Measurements from ENCODE around the gene XPO4. TPM values are rescaled to one million over a fixed set of nuclear protein-coding genes. Genes with fewer than 3 reads are reported as not detected.
A peak's percentile ranks its signal among the peaks of the same experiment; 100 is the strongest.

XPO4 gene
- total and polyA plus RNA-seq, 2 of the 13 experiments (the other 11 are each of a cell fraction or from before 2014, with no cell fraction given) = 8.4 to 24.8 TPM

DNA sequence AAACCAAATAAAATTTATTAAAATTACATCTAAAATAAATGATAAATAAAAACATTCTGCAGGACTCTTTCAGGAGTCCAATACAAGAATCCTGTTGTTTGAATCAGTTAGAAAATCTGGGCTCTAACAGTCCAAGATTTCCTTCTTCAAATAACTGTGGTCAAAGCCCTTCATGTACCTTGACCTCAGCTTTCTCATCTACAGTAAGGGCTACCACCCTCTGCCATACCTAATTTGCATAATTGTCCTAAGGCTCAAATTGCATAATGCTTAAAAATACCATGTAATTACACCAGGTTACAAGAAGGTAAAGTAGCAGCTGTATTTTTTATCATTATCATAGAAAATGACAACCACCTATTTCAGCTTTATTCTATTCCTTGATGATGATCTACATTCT lies 54.3 kb downstream of the XPO4 start:
- no peak for FAIRE-seq
- ChIA-PET CTCF (ENCODE audit: low intra/inter-chr PET ratio, low total read pairs) (no interaction called here), POLR2A (no interaction called here)
- Histone ChIP-seq H3K79me2 (ENCODE audit: insufficient read depth, low read length) (peaks cover 8% of the 10 kb centered on the region), H3K9me3 (ENCODE audit: low read length) (no peaks in the 10 kb centered on the region), H3K4me2 (ENCODE audit: low read depth, low read length) (no peak overlapping the region), H3K4me3 (replicated peaks in 1 of 3; ENCODE audit: insufficient read depth in 1 of 3, low read depth in 2 of 3, low read length in 3 of 3) (no peak overlapping the region), H2AFZ (ENCODE audit: low read length) (no peak overlapping the region), H3K27ac (ENCODE audit: extremely low read length, insufficient read depth, low read length) (no peak overlapping the region), H4K20me1 (ENCODE audit: insufficient read depth, low read length) (peaks cover 3% of the 10 kb centered on the region; the same call in 1 of the 2 replicates), H3K4me1 (ENCODE audit: insufficient read depth, low read length) (peaks cover 6% of the 10 kb centered on the region), H3K9ac (ENCODE audit: insufficient read depth, low read depth, low read length) (no peak overlapping the region), H3K36me3 (replicated peaks in 1 of 2; ENCODE audit: control insufficient read depth in 1 of 2, insufficient read depth in 2 of 2, low read length in 2 of 2) (peaks cover 0 to 9% of the 10 kb centered on the region in 2 experiments; a peak in 2 of 5 replicates), H3K27me3 (ENCODE audit: control insufficient read depth in 1 of 2, insufficient read depth in 2 of 2, low read length in 2 of 2) (no peaks in the 10 kb centered on the region)
- BruUV-seq (replicated peaks) = no TSS peak
- intact Hi-C loops (cut with micrococcal nuclease; ENCODE audit: unreplicated experiment) (no loop called here), in situ Hi-C loops (cut with HindIII; ENCODE audit: extremely low pct_ligation_motif_present, low pct_unique_long_range_greater_than_20kb) (no loop called here)
- TF ChIP-seq ZNF629 (CRISPR knock-in tag; conservative IDR thresholded peaks at IDR 0.05) (peak; percentile 50), ONECUT2 (CRISPR knock-in tag; IDR thresholded peaks at IDR 0.05) (no peak)
- ATAC-seq = no peak
- DNase-seq (ENCODE audit: low spot score) = no peak

DNA sequence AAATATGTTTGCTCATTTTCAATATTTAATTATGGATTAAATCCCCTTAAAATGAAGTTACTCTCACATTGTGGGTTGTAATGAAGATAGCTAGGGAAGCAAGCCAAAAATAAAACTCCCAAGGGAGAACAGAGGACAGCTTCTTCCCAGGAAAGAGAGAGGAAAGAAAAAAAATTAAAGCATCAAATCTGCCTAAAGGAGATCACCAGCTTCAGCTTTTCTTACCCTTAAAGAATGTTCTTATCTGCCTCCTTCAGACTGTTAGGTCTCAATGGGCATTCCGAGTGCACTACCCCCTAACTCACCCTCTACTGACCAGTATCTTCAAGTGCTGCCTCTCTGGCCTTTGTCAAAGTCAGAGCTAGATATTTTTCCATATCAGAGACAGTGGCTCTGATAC lies 55.2 kb downstream of the XPO4 start:
- Histone ChIP-seq H4K20me1 (ENCODE audit: insufficient read depth, low read length) (peaks cover 3% of the 10 kb centered on the region; the same call in 1 of the 2 replicates), H3K27ac (ENCODE audit: extremely low read length, insufficient read depth, low read length) (no peak overlapping the region), H3K36me3 (replicated peaks in 1 of 2; ENCODE audit: control insufficient read depth in 1 of 2, insufficient read depth in 2 of 2, low read length in 2 of 2) (peaks cover 2 to 15% of the 10 kb centered on the region in 2 experiments; a peak in 3 of 5 replicates), H2AFZ (ENCODE audit: low read length) (no peak overlapping the region), H3K4me2 (ENCODE audit: low read depth, low read length) (no peak overlapping the region), H3K79me2 (ENCODE audit: insufficient read depth, low read length) (peaks cover 6% of the 10 kb centered on the region), H3K4me1 (ENCODE audit: insufficient read depth, low read length) (peaks cover 6% of the 10 kb centered on the region), H3K9ac (ENCODE audit: insufficient read depth, low read depth, low read length) (no peak overlapping the region), H3K27me3 (ENCODE audit: control insufficient read depth in 1 of 2, insufficient read depth in 2 of 2, low read length in 2 of 2) (no peaks in the 10 kb centered on the region), H3K4me3 (replicated peaks in 1 of 3; ENCODE audit: insufficient read depth in 1 of 3, low read depth in 2 of 3, low read length in 3 of 3) (no peak overlapping the region), H3K9me3 (ENCODE audit: low read length) (no peaks in the 10 kb centered on the region)
- 97% methylated on average over 1 of the region's 1 CpG for WGBS (ENCODE audit: low lambda C conversion rate)
- in situ Hi-C loops (cut with HindIII; ENCODE audit: extremely low pct_ligation_motif_present, low pct_unique_long_range_greater_than_20kb) (no loop called here), intact Hi-C loops (cut with micrococcal nuclease; ENCODE audit: unreplicated experiment) (no loop called here)
- no peak for ATAC-seq
- no peak for FAIRE-seq
- no peak for DNase-seq (ENCODE audit: low spot score)
- BruUV-seq (replicated peaks) = no TSS peak
- POLR2A ChIA-PET = no interaction called here
- CTCF ChIA-PET (ENCODE audit: low intra/inter-chr PET ratio, low total read pairs) = no interaction called here
- TF ChIP-seq, protein P1, sequence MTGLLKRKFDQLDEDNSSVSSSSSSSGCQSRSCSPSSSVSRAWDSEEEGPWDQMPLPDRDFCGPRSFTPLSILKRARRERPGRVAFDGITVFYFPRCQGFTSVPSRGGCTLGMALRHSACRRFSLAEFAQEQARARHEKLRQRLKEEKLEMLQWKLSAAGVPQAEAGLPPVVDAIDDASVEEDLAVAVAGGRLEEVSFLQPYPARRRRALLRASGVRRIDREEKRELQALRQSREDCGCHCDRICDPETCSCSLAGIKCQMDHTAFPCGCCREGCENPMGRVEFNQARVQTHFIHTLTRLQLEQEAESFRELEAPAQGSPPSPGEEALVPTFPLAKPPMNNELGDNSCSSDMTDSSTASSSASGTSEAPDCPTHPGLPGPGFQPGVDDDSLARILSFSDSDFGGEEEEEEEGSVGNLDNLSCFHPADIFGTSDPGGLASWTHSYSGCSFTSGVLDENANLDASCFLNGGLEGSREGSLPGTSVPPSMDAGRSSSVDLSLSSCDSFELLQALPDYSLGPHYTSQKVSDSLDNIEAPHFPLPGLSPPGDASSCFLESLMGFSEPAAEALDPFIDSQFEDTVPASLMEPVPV (CRISPR knock-in tag; IDR thresholded peaks at IDR 0.05) = no peak
- TF ChIP-seq, protein P2, sequence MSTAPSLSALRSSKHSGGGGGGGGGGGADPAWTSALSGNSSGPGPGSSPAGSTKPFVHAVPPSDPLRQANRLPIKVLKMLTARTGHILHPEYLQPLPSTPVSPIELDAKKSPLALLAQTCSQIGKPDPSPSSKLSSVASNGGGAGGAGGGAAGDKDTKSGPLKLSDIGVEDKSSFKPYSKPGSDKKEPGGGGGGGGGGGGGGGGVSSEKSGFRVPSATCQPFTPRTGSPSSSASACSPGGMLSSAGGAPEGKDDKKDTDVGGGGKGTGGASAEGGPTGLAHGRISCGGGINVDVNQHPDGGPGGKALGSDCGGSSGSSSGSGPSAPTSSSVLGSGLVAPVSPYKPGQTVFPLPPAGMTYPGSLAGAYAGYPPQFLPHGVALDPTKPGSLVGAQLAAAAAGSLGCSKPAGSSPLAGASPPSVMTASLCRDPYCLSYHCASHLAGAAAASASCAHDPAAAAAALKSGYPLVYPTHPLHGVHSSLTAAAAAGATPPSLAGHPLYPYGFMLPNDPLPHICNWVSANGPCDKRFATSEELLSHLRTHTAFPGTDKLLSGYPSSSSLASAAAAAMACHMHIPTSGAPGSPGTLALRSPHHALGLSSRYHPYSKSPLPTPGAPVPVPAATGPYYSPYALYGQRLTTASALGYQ (CRISPR knock-in tag; IDR thresholded peaks at IDR 0.05) = no peak
- TF ChIP-seq NFE2 (CRISPR knock-in tag; IDR thresholded peaks at IDR 0.05) = no peak
- no peak for TF ChIP-seq ARID2 (CRISPR knock-in tag; IDR thresholded peaks at IDR 0.05; ENCODE audit: borderline replicate concordance)
- no peak for TF ChIP-seq ZNF24 (IDR thresholded peaks at IDR 0.05)

All from HepG2 (cell line).